Measurements from ENCODE around the gene C2orf66. TPM values are rescaled to one million over a fixed set of nuclear protein-coding genes. Genes with fewer than 3 reads are reported as not detected.

C2orf66 gene
- total RNA-seq, 1 donor, result 0.36 TPM

GRCh38 chr2:196839574-196839973, 30.4 kb upstream of the C2orf66 start:
- no peak for TF ChIP-seq CTCF (IDR thresholded peaks at IDR 0.05; ENCODE audit: extremely low read depth, low read depth, low read length)
- no peak overlapping the region for H3K27ac ChIP-seq (ENCODE audit: low read depth, low read length)
- peaks cover 9% of the 10 kb centered on the region for H3K36me3 ChIP-seq (ENCODE audit: insufficient read depth, low read length)
- H3K4me1 ChIP-seq (ENCODE audit: insufficient read depth, low read length), result no peaks in the 10 kb centered on the region
- no peak overlapping the region for H3K4me2 ChIP-seq (ENCODE audit: insufficient read depth, low read length)
- no peak overlapping the region for H3K4me3 ChIP-seq (ENCODE audit: insufficient read depth, low read length)
- no peaks in the 10 kb centered on the region for H3K79me2 ChIP-seq (ENCODE audit: insufficient read depth, low read length)
- H3K27me3 ChIP-seq (ENCODE audit: insufficient read depth, low read length), result no peaks in the 10 kb centered on the region
- H4K20me1 ChIP-seq (ENCODE audit: insufficient read depth, low read length), result no peaks in the 10 kb centered on the region
- H3K9me3 ChIP-seq (ENCODE audit: low read depth, low read length), result no peaks in the 10 kb centered on the region
- no peak for DNase-seq (ENCODE audit: insufficient read length, low spot score, missing footprints)
- H2AFZ ChIP-seq (ENCODE audit: low read length), result no peak overlapping the region

GRCh38 chr2:196836440-196836839, 27.3 kb upstream of the C2orf66 start:
- no peaks in the 10 kb centered on the region for H3K4me1 ChIP-seq (ENCODE audit: insufficient read depth, low read length)
- H3K4me2 ChIP-seq (ENCODE audit: insufficient read depth, low read length), result no peak overlapping the region
- no peaks in the 10 kb centered on the region for H3K27me3 ChIP-seq (ENCODE audit: insufficient read depth, low read length)
- no peak for TF ChIP-seq CTCF (IDR thresholded peaks at IDR 0.05; ENCODE audit: extremely low read depth, low read depth, low read length)
- no peaks in the 10 kb centered on the region for H3K9me3 ChIP-seq (ENCODE audit: low read depth, low read length)
- H3K79me2 ChIP-seq (ENCODE audit: insufficient read depth, low read length), result no peaks in the 10 kb centered on the region
- H3K36me3 ChIP-seq (ENCODE audit: insufficient read depth, low read length), result peaks cover 4% of the 10 kb centered on the region
- no peak overlapping the region for H3K4me3 ChIP-seq (ENCODE audit: insufficient read depth, low read length)
- H2AFZ ChIP-seq (ENCODE audit: low read length), result no peak overlapping the region
- H3K27ac ChIP-seq (ENCODE audit: low read depth, low read length), result no peak overlapping the region
- no peaks in the 10 kb centered on the region for H4K20me1 ChIP-seq (ENCODE audit: insufficient read depth, low read length)
- DNase-seq (ENCODE audit: insufficient read length, low spot score, missing footprints), result no peak

GRCh38 chr2:196830701-196831100, 21.5 kb upstream of the C2orf66 start:
- no peak for DNase-seq (ENCODE audit: insufficient read length, low spot score, missing footprints)
- no peak overlapping the region for H3K27ac ChIP-seq (ENCODE audit: low read depth, low read length)
- no peaks in the 10 kb centered on the region for H3K4me1 ChIP-seq (ENCODE audit: insufficient read depth, low read length)
- no peak overlapping the region for H2AFZ ChIP-seq (ENCODE audit: low read length)
- no peaks in the 10 kb centered on the region for H4K20me1 ChIP-seq (ENCODE audit: insufficient read depth, low read length)
- no peak overlapping the region for H3K4me2 ChIP-seq (ENCODE audit: insufficient read depth, low read length)
- H3K79me2 ChIP-seq (ENCODE audit: insufficient read depth, low read length), result no peaks in the 10 kb centered on the region
- no peaks in the 10 kb centered on the region for H3K9me3 ChIP-seq (ENCODE audit: low read depth, low read length)
- TF ChIP-seq CTCF (IDR thresholded peaks at IDR 0.05; ENCODE audit: extremely low read depth, low read depth, low read length), result no peak
- no peaks in the 10 kb centered on the region for H3K27me3 ChIP-seq (ENCODE audit: insufficient read depth, low read length)
- no peak overlapping the region for H3K4me3 ChIP-seq (ENCODE audit: insufficient read depth, low read length)
- H3K36me3 ChIP-seq (ENCODE audit: insufficient read depth, low read length), result no peaks in the 10 kb centered on the region

- Histone ChIP-seq H3K4me3 (ENCODE audit: insufficient read depth, low read length) (no peak overlapping the region), H3K79me2 (ENCODE audit: insufficient read depth, low read length) (no peaks in the 10 kb centered on the region), H3K4me1 (ENCODE audit: insufficient read depth, low read length) (peaks cover 12% of the 10 kb centered on the region), H3K27me3 (ENCODE audit: insufficient read depth, low read length) (no peaks in the 10 kb centered on the region), H4K20me1 (ENCODE audit: insufficient read depth, low read length) (no peaks in the 10 kb centered on the region), H2AFZ (ENCODE audit: low read length) (no peak overlapping the region), H3K4me2 (ENCODE audit: insufficient read depth, low read length) (no peak overlapping the region), H3K36me3 (ENCODE audit: insufficient read depth, low read length) (no peaks in the 10 kb centered on the region), H3K9me3 (ENCODE audit: low read depth, low read length) (no peaks in the 10 kb centered on the region), H3K27ac (ENCODE audit: low read depth, low read length) (no peak overlapping the region)
- no peak for TF ChIP-seq CTCF (IDR thresholded peaks at IDR 0.05; ENCODE audit: extremely low read depth, low read depth, low read length)
- no peak for DNase-seq (ENCODE audit: insufficient read length, low spot score, missing footprints)
Measured at GRCh38 chr2:196827356-196827755, 18.2 kb upstream of the C2orf66 start.

All from osteoblast (primary cell).